Muscle layer of colon (tissue), 2 donors: ENCODE data around the gene ABCA4.

Experiments used
- H3K27ac ChIP-seq: one replicate; pipeline ENCODE4 v1.7.0; 2013; ENCODE audit warnings: low read depth, mild to moderate bottlenecking, low read length, moderate library complexity
- H3K27me3 ChIP-seq, 2 donors: one replicate each; pipeline ENCODE4 v1.7.0; 2013; ENCODE audit warnings: low read length in 2 of 2, mild to moderate bottlenecking in 2 of 2; ENCODE audit not compliant: insufficient read depth in 2 of 2, control insufficient read depth in 1 of 2
- H3K36me3 ChIP-seq: one replicate; pipeline ENCODE4 v1.7.0; 2013; ENCODE audit warnings: mild to moderate bottlenecking, low read length; ENCODE audit not compliant: insufficient read depth
- H3K4me1 ChIP-seq: one replicate; pipeline ENCODE4 v1.7.0; 2013; ENCODE audit warnings: mild to moderate bottlenecking, low read length; ENCODE audit not compliant: insufficient read depth
- H3K4me3 ChIP-seq, 2 donors: one replicate each; pipeline ENCODE4 v1.7.0; 2013; ENCODE audit warnings: low read length in 2 of 2, low read depth in 1 of 2, mild to moderate bottlenecking in 1 of 2, moderate library complexity in 1 of 2
- H3K9ac ChIP-seq: one replicate; pipeline ENCODE4 v1.7.0; 2013; ENCODE audit warnings: low read length
- H3K9me3 ChIP-seq: one replicate; pipeline ENCODE4 v1.7.0; 2013; ENCODE audit warnings: mild to moderate bottlenecking, low read length
- donor health status: abdominal sarcoma.
- donor health status: Adenocarcinoma of cecum.

Gene ABCA4

DNA sequence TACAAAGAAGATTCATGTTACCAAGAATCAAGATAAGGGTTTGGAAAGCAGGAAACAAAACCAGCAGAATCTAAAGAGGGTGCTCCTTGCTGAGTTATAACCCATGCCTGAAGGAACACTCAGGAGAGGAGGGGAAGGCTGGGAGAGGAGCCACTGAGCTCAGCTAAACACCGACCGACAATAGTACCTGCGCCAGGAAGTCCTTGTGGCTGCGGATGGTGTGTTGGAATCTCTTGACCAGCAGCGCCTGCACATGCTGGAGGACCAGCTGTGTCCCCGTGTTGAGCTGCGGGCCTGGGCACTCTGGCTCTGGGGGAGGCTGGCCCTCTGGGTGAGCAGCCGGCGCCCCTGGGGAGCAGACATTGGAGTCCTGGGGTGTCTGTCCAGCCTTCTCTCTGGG is 89.4 kb downstream of the ABCA4 start:
- Histone ChIP-seq H3K9ac (no peak overlapping the region), H3K4me3 (no peak overlapping the region), H3K36me3 (no peaks in the 10 kb centered on the region), H3K27me3 (no peaks in the 10 kb centered on the region), H3K27ac (no peak overlapping the region), H3K4me1 (no peaks in the 10 kb centered on the region), H3K9me3 (no peaks in the 10 kb centered on the region)

DNA sequence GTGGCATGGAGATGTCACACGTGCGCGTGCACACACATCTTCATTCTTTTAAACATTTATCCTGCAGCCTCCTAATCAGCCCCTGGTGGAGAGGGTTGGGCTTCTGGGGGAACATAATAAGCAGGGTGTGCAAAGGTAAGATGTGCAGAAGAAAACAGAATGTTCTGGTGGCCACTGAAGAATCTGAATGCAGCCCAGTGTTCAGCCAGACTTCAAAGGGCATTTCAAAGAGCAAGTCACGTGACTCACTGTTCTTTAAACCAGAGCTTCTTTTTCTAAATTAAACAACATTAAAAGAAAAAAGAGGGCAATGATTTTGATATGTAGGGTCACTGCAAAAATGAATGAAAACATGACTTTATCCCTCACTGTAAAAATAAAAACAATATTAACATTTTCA is 89.8 kb downstream of the ABCA4 start:
- Histone ChIP-seq H3K9ac (no peak overlapping the region), H3K4me1 (no peaks in the 10 kb centered on the region), H3K27ac (no peak overlapping the region), H3K9me3 (no peaks in the 10 kb centered on the region), H3K27me3 (no peaks in the 10 kb centered on the region), H3K36me3 (no peaks in the 10 kb centered on the region), H3K4me3 (no peak overlapping the region)

- H3K27ac ChIP-seq, result no peak overlapping the region
- H3K9me3 ChIP-seq, result no peaks in the 10 kb centered on the region
Measured at GRCh38 chr1:94029130-94029993, 91.6 kb downstream of the ABCA4 start.

DNA sequence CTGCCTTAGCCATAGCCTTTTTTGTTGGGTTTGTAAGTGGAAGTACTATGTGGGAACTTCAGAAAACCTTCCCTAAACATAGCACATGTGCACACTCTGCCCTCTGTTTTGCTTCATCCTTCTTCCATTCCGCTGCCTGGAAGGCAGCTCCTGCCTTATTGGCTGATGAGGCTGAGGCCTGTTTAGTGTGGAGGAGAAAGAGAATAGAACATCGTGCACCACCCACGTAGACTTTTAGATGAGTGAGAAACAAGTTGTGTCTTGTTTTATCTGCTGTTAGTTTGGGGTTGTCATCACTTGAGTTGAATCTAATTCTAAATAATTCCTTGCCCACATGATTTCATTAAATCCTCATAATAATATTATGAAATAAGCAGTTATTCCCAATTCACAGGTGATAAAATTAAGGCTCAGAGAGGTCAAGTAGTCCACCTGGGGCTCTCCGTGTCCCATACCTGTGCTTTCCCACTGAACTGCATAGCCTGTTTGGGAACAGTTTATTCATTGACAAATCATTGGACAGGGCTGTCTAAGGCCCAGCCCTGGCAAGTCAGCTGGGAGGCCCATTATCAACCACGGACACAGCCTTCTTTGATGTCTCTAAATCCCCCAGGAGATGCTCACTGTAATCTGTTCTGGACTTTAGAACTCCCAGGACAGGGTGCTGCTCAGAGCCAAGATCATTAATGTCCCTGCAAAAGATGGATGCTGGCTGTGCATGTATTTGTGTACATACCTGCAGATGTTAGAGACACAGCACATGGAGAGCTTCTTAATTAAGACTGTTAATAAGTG is 93.0 kb downstream of the ABCA4 start:
- no peaks in the 10 kb centered on the region for H3K9me3 ChIP-seq
- no peaks in the 10 kb centered on the region for H3K4me1 ChIP-seq
- H3K36me3 ChIP-seq, result no peaks in the 10 kb centered on the region
- H3K4me3 ChIP-seq, result no peak overlapping the region
- H3K9ac ChIP-seq, result no peak overlapping the region
- no peaks in the 10 kb centered on the region for H3K27me3 ChIP-seq
- no peak overlapping the region for H3K27ac ChIP-seq

More at GRCh38 chr1:94029130-94029993, 91.6 kb downstream of the ABCA4 start:
- no peaks in the 10 kb centered on the region for H3K36me3 ChIP-seq
- no peak overlapping the region for H3K4me3 ChIP-seq
- no peak overlapping the region for H3K9ac ChIP-seq
- no peaks in the 10 kb centered on the region for H3K27me3 ChIP-seq
- H3K4me1 ChIP-seq, result no peaks in the 10 kb centered on the region

GRCh38 chr1:94026619-94027380 is 94.1 kb downstream of the ABCA4 start:
- Histone ChIP-seq H3K27ac (no peak overlapping the region), H3K9ac (no peak overlapping the region), H3K27me3 (no peaks in the 10 kb centered on the region), H3K4me3 (no peak overlapping the region), H3K9me3 (no peaks in the 10 kb centered on the region), H3K4me1 (no peaks in the 10 kb centered on the region), H3K36me3 (no peaks in the 10 kb centered on the region)

DNA sequence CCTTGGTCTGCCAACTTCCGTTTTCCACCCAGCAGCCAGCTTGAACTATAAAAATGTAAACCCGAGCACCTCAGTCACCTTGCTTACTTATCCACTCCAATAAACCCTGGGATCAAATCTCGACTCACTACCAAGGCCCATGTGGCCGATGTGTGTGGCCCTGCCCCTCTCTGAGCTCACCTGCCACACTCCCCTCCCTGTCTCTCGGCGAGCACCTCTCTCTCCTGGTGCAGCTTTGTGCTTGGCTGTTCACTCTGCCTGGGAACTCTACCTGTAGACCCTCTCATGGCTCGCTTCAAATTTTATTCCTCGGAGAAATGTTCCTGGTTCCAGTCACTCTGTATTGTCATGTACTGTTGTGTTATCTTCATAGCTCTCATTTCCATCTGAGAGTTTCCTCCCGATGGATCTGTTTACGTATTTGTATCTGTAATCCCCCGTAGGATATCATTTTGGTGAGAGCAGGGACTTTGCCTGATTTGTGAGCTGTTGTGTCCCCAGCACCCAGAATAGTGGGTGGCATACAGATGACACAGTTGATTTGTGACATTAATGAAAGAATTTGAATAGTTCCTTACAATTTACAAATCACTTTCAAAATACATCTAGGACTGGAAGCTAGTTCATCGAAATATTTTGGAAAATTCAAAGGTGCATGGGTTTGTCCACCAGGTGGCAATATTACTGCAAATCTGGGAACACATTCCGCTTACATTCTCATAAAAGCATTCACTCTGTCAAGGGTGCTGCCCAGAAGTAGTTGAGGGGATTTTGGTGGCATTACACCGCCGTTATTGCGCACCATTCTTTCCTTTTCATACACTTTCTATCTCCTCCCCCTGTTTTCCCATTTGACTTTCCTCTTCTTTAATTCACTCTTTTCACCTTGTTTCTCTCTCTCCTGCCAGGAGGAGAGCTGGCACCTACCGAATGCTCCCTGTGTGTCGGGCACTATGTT is 95.3 kb downstream of the ABCA4 start:
- Histone ChIP-seq H3K27me3 (no peaks in the 10 kb centered on the region), H3K4me3 (no peak overlapping the region), H3K9me3 (no peaks in the 10 kb centered on the region), H3K36me3 (no peaks in the 10 kb centered on the region), H3K27ac (no peak overlapping the region), H3K4me1 (no peaks in the 10 kb centered on the region), H3K9ac (no peak overlapping the region)

DNA sequence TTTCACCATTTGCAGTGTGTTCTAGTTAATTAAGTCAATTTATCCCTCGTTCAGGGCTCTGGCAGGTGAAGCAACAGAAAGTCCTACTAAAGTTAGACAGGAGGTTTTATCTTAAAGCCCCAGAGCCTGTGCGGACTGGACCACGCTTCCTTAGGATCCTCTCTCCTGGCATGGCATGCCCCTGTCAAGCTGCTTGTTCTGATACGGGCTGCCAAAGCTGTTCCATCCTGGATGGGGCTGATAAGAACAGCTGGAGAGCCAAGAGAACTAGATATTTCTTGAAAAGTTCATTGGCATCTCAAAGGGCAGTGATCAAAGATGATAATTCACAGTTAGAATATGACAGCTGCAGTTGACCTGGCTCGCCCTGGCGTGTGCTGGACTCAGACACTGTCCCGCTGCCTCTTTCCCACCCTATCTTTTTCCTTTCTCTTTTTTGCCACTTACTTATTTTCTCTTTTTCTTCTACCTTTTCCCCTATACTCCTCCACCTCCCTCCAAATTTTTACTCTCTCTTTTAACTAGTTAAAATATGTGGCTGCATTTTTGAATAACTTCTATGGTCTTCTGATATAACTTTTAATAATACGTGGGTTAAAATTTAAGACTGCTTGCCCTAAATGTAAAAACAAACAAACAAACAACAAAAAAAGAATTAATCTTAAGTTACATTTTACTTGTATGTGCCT is 96.7 kb downstream of the ABCA4 start:
- Histone ChIP-seq H3K9me3 (no peaks in the 10 kb centered on the region), H3K4me3 (no peak overlapping the region), H3K4me1 (no peaks in the 10 kb centered on the region), H3K27me3 (no peaks in the 10 kb centered on the region), H3K9ac (no peak overlapping the region), H3K36me3 (no peaks in the 10 kb centered on the region), H3K27ac (no peak overlapping the region)

GRCh38 chr1:94022471-94023189 is 98.3 kb downstream of the ABCA4 start:
- Histone ChIP-seq H3K9ac (no peak overlapping the region), H3K4me1 (no peaks in the 10 kb centered on the region), H3K36me3 (no peaks in the 10 kb centered on the region), H3K27ac (no peak overlapping the region), H3K9me3 (no peaks in the 10 kb centered on the region), H3K4me3 (no peak overlapping the region), H3K27me3 (no peaks in the 10 kb centered on the region)

GRCh38 chr1:94020764-94021579 is 100.0 kb downstream of the ABCA4 start:
- Histone ChIP-seq H3K27ac (no peak overlapping the region), H3K9me3 (no peaks in the 10 kb centered on the region), H3K36me3 (no peaks in the 10 kb centered on the region), H3K4me1 (no peaks in the 10 kb centered on the region), H3K4me3 (no peak overlapping the region), H3K27me3 (no peaks in the 10 kb centered on the region), H3K9ac (no peak overlapping the region)
